ENCODE results near the gene ZNF629. TPM values are rescaled to one million over a fixed set of nuclear protein-coding genes. Genes with fewer than 3 reads are reported as not detected.

The ZNF629 gene
- polyA plus RNA-seq, 1 of the 3 experiments (the other 2 are of a cell fraction): 4.7 TPM

DNA sequence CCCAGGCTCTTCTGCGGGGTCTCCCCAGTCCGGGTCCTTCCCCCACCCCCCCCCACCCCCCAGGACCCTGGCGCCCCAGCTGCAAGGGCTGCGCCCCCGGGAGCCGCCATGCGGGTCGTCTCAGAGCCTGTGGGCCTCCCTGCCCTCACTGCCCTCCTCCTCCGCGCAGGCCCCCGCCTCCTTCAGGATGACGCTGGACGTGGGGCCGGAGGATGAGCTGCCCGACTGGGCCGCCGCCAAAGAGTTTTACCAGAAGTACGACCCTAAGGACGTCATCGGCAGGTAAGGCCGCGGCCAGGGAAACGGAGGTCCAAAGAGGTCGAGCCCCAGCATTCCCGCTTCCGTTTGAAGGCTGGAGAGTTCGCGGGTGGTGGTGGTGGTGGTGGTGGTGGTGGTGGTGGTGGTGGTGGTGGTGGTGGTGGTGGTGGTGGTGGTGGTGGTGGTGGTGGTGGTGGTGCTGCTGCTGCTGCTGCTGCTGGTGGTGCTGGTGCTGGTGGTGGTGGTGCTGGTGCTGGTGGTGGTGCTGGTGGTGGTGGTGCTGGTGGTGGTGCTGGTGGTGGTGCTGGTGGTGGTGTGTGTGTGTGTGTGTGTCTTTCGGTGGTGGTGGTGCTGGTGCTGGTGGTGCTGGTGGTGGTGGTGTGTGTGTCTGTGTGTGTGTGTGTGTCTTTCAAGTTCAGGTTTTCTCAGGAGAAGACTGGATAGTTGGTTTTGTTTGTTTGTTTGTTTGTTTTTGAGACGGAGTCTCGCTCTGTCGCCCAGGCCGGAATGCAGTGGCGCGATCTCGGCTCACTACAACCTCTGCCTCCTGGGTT is 38.2 kb downstream of the ZNF629 start:
- POLR2A ChIA-PET: interaction anchor here (0.6 to 2.1 kb wide), 13 partner anchors 11 to 126 kb away, joined by 3 to 10 read pairs (median 5); partner anchors contain the start of genes FBRS and SRCAP
- CTCF ChIA-PET: interaction anchor here (1.2 kb wide), 1 partner anchor 193 kb away, joined by 6 read pairs; no protein-coding TSS in a partner anchor
- 18% methylated on average over 33 of the region's 36 CpGs for WGBS (ENCODE audit: low lambda C conversion rate)
- H3F3A ChIP-seq (replicated peaks; ENCODE audit: insufficient read depth): peaks cover 19% of the 10 kb centered on the region
- peak; percentile 80 for DNase-seq
- no peaks in the 10 kb centered on the region for H3K27me3 ChIP-seq (ENCODE audit: insufficient read depth)
- H3K4me2 ChIP-seq: peak overlapping the region; percentile 73; the same call in 1 of the 2 replicates
- H3K36me3 ChIP-seq (replicated peaks in 1 of 2; ENCODE audit: control insufficient read depth in 1 of 2, insufficient read depth in 2 of 2, low read length in 1 of 2): peaks cover 12 to 36% of the 10 kb centered on the region in 2 experiments
- H3K9ac ChIP-seq: peak overlapping the region; percentile 61; the same call in 1 of the 2 replicates
- peaks cover 21% of the 10 kb centered on the region for H3K79me2 ChIP-seq (ENCODE audit: insufficient read depth)
- peaks cover 5 to 8% of the 10 kb centered on the region in 2 experiments; a peak in 2 of 4 replicates for H3K4me1 ChIP-seq (ENCODE audit: control insufficient read depth in 1 of 2, insufficient read depth in 2 of 2, low read depth in 1 of 2, low read length in 1 of 2)
- H4K20me1 ChIP-seq (ENCODE audit: insufficient read depth): no peaks in the 10 kb centered on the region
- TF ChIP-seq, protein P1, sequence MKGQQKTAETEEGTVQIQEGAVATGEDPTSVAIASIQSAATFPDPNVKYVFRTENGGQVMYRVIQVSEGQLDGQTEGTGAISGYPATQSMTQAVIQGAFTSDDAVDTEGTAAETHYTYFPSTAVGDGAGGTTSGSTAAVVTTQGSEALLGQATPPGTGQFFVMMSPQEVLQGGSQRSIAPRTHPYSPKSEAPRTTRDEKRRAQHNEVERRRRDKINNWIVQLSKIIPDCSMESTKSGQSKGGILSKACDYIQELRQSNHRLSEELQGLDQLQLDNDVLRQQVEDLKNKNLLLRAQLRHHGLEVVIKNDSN (IDR thresholded peaks at IDR 0.05; ENCODE audit: borderline replicate concordance, low read depth): no peak
- TF ChIP-seq GABPA (IDR thresholded peaks at IDR 0.05; ENCODE audit: low read depth) (no peak), FOXM1 (IDR thresholded peaks at IDR 0.05; ENCODE audit: low read depth) (no peak), RAD21 (IDR thresholded peaks at IDR 0.05; ENCODE audit: low read length) (no peak), NRF1 (IDR thresholded peaks at IDR 0.05; ENCODE audit: low read depth, low read length) (no peak), RCOR1 (IDR thresholded peaks at IDR 0.05; ENCODE audit: low read length) (no peak), GATA2 (CRISPR knock-in tag; IDR thresholded peaks at IDR 0.05) (no peak), RFX5 (IDR thresholded peaks at IDR 0.05; ENCODE audit: low read length) (no peak), MXI1 (IDR thresholded peaks at IDR 0.05; ENCODE audit: low read depth, low read length) (no peak), CHD2 (IDR thresholded peaks at IDR 0.05; ENCODE audit: low read length, partially characterized antibody) (no peak), EP300 (IDR thresholded peaks at IDR 0.05; ENCODE audit: borderline replicate concordance in 1 of 2, low read depth in 1 of 2, low read length in 1 of 2) (no peak), TAF1 (IDR thresholded peaks at IDR 0.05; ENCODE audit: borderline replicate concordance, low read depth, low read length) (no peak), FOXJ3 (CRISPR knock-in tag; IDR thresholded peaks at IDR 0.05) (no peak), YY1 (IDR thresholded peaks at IDR 0.05; ENCODE audit: low read depth) (no peak), JUND (IDR thresholded peaks at IDR 0.05) (no peak)
- TF ChIP-seq, protein P2, sequence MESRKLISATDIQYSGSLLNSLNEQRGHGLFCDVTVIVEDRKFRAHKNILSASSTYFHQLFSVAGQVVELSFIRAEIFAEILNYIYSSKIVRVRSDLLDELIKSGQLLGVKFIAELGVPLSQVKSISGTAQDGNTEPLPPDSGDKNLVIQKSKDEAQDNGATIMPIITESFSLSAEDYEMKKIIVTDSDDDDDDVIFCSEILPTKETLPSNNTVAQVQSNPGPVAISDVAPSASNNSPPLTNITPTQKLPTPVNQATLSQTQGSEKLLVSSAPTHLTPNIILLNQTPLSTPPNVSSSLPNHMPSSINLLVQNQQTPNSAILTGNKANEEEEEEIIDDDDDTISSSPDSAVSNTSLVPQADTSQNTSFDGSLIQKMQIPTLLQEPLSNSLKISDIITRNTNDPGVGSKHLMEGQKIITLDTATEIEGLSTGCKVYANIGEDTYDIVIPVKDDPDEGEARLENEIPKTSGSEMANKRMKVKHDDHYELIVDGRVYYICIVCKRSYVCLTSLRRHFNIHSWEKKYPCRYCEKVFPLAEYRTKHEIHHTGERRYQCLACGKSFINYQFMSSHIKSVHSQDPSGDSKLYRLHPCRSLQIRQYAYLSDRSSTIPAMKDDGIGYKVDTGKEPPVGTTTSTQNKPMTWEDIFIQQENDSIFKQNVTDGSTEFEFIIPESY (IDR thresholded peaks at IDR 0.05; ENCODE audit: borderline replicate concordance, low read depth): no peak
- TF ChIP-seq, protein P3, sequence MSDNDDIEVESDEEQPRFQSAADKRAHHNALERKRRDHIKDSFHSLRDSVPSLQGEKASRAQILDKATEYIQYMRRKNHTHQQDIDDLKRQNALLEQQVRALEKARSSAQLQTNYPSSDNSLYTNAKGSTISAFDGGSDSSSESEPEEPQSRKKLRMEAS (IDR thresholded peaks at IDR 0.05; ENCODE audit: low read depth): no peak
- TF ChIP-seq, protein P4, sequence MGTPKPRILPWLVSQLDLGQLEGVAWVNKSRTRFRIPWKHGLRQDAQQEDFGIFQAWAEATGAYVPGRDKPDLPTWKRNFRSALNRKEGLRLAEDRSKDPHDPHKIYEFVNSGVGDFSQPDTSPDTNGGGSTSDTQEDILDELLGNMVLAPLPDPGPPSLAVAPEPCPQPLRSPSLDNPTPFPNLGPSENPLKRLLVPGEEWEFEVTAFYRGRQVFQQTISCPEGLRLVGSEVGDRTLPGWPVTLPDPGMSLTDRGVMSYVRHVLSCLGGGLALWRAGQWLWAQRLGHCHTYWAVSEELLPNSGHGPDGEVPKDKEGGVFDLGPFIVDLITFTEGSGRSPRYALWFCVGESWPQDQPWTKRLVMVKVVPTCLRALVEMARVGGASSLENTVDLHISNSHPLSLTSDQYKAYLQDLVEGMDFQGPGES (IDR thresholded peaks at IDR 0.05; ENCODE audit: low read depth, low read length): no peak
- TF ChIP-seq, protein P5, sequence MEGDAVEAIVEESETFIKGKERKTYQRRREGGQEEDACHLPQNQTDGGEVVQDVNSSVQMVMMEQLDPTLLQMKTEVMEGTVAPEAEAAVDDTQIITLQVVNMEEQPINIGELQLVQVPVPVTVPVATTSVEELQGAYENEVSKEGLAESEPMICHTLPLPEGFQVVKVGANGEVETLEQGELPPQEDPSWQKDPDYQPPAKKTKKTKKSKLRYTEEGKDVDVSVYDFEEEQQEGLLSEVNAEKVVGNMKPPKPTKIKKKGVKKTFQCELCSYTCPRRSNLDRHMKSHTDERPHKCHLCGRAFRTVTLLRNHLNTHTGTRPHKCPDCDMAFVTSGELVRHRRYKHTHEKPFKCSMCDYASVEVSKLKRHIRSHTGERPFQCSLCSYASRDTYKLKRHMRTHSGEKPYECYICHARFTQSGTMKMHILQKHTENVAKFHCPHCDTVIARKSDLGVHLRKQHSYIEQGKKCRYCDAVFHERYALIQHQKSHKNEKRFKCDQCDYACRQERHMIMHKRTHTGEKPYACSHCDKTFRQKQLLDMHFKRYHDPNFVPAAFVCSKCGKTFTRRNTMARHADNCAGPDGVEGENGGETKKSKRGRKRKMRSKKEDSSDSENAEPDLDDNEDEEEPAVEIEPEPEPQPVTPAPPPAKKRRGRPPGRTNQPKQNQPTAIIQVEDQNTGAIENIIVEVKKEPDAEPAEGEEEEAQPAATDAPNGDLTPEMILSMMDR (IDR thresholded peaks at IDR 0.05): no peak
- TF ChIP-seq, protein P6, sequence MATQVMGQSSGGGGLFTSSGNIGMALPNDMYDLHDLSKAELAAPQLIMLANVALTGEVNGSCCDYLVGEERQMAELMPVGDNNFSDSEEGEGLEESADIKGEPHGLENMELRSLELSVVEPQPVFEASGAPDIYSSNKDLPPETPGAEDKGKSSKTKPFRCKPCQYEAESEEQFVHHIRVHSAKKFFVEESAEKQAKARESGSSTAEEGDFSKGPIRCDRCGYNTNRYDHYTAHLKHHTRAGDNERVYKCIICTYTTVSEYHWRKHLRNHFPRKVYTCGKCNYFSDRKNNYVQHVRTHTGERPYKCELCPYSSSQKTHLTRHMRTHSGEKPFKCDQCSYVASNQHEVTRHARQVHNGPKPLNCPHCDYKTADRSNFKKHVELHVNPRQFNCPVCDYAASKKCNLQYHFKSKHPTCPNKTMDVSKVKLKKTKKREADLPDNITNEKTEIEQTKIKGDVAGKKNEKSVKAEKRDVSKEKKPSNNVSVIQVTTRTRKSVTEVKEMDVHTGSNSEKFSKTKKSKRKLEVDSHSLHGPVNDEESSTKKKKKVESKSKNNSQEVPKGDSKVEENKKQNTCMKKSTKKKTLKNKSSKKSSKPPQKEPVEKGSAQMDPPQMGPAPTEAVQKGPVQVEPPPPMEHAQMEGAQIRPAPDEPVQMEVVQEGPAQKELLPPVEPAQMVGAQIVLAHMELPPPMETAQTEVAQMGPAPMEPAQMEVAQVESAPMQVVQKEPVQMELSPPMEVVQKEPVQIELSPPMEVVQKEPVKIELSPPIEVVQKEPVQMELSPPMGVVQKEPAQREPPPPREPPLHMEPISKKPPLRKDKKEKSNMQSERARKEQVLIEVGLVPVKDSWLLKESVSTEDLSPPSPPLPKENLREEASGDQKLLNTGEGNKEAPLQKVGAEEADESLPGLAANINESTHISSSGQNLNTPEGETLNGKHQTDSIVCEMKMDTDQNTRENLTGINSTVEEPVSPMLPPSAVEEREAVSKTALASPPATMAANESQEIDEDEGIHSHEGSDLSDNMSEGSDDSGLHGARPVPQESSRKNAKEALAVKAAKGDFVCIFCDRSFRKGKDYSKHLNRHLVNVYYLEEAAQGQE (IDR thresholded peaks at IDR 0.05; ENCODE audit: low read depth, low read length): no peak
- no peaks in the 10 kb centered on the region for H3K9me2 ChIP-seq
- no peak overlapping the region for H2AFZ ChIP-seq (ENCODE audit: low read depth)
- no peaks in the 10 kb centered on the region for H3K9me3 ChIP-seq
- H3K4me3 ChIP-seq (ENCODE audit: low read depth in 2 of 2, low read length in 1 of 2): peak overlapping the region; percentile 69 to 74
- peak overlapping the region in 1 of 2 experiments; percentile 76; a peak in 2 of 4 replicates for H3K27ac ChIP-seq (ENCODE audit: low read depth in 2 of 2, low read length in 1 of 2)

Measured in SK-N-SH (cell line).